Body of pancreas (tissue), 4 donors: Measurements from ENCODE around the gene LRFN2.

ENCODE experiments used
- CTCF ChIP-seq, 7 experiments: fragments of 450-650 bp in 4 of 7; fragments of 200-600 bp in 3 of 7; sonication (generic) in 3 of 7; IDR thresholded peaks; one replicate each; pipeline ENCODE4 v1.5.1; 2016 to 2019; ENCODE audit warnings: antibody characterized with exemption in 7 of 7
- POLR2A ChIP-seq, 3 donors: fragments of 450-650 bp; IDR thresholded peaks; one replicate each; pipeline ENCODE4 v1.6.1; 2016; ENCODE audit warnings: antibody characterized with exemption in 3 of 3, mild to moderate bottlenecking in 2 of 3

GRCh38 chr6:40545954-40546353 is 41.2 kb downstream of the LRFN2 start:
- TF ChIP-seq CTCF (IDR thresholded peaks at IDR 0.05) = no peak
- no peak for TF ChIP-seq POLR2A (IDR thresholded peaks at IDR 0.05)
